H1 (cell line): ENCODE data around the gene C1RL. TPM values are rescaled to one million over a fixed set of nuclear protein-coding genes. Genes with fewer than 3 reads are reported as not detected.

ENCODE experiments used
- BACH1 ChIP-seq: IDR thresholded peaks from 2 replicates; pipeline ENCODE4 v1.6.1; 2012; ENCODE audit warnings: low read length, improper control_type of control experiment
- CBX5 ChIP-seq: fragments of 300-800, 300-1000 bp; sonication (generic); IDR thresholded peaks from 2 replicates; pipeline ENCODE4 v1.7.1; 2016; ENCODE audit warnings: antibody characterized with exemption, low read length, low read depth
- EGR1 ChIP-seq: IDR thresholded peaks from 2 replicates; pipeline ENCODE4 v1.6.1; 2011; ENCODE audit warnings: low read depth, low read length, borderline replicate concordance
- RNF2 ChIP-seq: fragments of 200-900, 300-1000 bp; sonication (generic); IDR thresholded peaks from 2 replicates; pipeline ENCODE4 v1.7.1; 2016; ENCODE audit warnings: borderline replicate concordance, low read depth, mild to moderate bottlenecking, antibody characterized with exemption, low read length; ENCODE audit not compliant: poor library complexity, severe bottlenecking; ENCODE audit errors: missing control alignments
- TAF1 ChIP-seq: IDR thresholded peaks from 2 replicates; pipeline ENCODE4 v1.6.1; 2011; ENCODE audit warnings: mild to moderate bottlenecking, low read depth, low read length
- polyA plus RNA-seq, 7 experiments: library from polyadenylated mRNA; depleted of rRNA in 3 of 7; stranded (reverse) in 5 of 7; unstranded in 2 of 7; fragments of >200 nt in 5 of 7; fragments of 200-250 nt in 2 of 7; gene quantifications; 1 replicate in 5 of 7; 2 replicates in 1 of 7; 4 replicates in 1 of 7; pipeline versions ENCODE4 v1.2.1 to v1.2.3, GENCODE V29; 2011 to 2013; ENCODE audit warnings: missing spikeins in 2 of 7, mixed read lengths in 2 of 7
- total RNA-seq: library from RNA; stranded (reverse); fragmentation: NEBNext Ultra II Directional; extraction: Animal tissue kit (Norgen Biotek cat#: 25700); gene quantifications from 2 replicates; pipeline ENCODE4 v1.2.1, GENCODE V29; 2021
- TF ChIP-seq, protein P1 (sequence below): IDR thresholded peaks from 2 replicates; pipeline ENCODE4 v1.6.1; 2012; ENCODE audit warnings: inconsistent platforms

C1RL gene
- total and polyA plus RNA-seq, 2 of the 8 experiments (the other 6 are each of a cell fraction or from before 2014, with no cell fraction given): 11.4 to 15.5 TPM

DNA sequence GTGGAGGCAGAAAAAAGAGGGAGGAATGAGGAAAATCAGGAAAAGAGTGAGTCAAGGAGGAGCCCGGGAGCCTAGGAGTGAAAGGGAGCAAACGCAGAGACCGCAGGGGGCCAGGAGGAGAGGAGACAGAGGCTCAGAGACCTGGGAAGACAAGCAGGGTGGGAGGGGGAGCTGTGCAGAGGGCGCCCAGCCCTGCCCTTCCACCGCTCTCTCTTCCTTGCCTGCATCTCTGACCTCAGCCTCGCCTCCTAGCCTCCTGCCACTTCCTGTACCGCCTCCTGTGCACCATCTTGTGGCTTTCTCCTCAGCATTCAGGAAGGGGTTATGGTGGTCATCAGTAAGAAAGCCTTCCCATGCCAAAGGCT lies 22.5 kb upstream of the C1RL start (continued):
- TF ChIP-seq BACH1 (no peak), EGR1 (no peak), CBX5 (no peak), TAF1 (no peak), RNF2 (no peak)
- TF ChIP-seq, protein P1, sequence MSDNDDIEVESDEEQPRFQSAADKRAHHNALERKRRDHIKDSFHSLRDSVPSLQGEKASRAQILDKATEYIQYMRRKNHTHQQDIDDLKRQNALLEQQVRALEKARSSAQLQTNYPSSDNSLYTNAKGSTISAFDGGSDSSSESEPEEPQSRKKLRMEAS: no peak
